Activated CD4-positive, alpha-beta T cell treated with anti-CD3 and anti-CD28 coated beads for 24 hours (primary cell): Measurements from ENCODE around the gene STOX2.
"Not testable (repeated sequence)": the region's sequence is repeated elsewhere in the genome, so short reads cannot be mapped to it uniquely, and the experiment has no call there.

Experiments
- DNase-seq, 2 donors: peaks; one replicate each; pipeline ENCODE4 v3.0.0-alpha.2; 2020; ENCODE audit warnings: low read depth in 2 of 2

Gene STOX2

GRCh38 chr4:183935355-183936005 is 30.4 kb downstream of the STOX2 start:
- no peak for DNase-seq

GRCh38 chr4:183936047-183936446 is 30.9 kb downstream of the STOX2 start:
- no peak for DNase-seq

DNA sequence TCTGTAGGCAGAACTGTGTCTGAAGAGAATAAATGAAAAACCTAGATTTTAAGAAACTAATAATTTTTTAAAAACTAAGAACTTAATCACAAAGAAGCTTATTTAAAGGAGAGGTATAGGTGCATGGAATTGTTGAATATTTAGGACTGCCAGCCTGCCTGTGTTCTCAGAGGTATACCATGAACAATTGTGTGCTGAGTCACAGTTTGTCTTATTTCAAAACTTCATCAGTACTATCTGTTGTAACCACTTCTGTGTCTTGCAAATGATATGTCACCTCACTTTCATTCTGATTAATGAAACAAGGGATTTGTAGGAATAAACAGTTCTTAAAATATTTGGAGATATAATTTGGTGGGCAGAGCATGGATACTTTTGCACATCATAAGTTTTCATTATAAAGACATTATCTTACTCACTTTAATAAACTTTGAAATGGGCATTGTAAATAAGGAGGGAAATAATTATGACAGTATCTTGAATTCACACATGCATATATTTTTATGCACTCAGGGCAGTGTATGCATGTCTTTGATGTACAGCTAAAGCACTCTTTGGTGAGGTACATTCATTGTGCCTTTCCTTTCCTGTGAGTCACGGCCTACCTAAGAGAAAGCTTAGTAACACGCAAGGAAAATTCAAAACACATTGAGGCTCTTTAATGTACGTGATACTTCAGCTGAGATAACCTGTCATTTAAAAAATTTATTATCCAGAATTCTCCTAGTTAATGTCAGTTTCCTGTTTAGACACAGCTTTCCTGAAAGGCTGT is 31.7 kb downstream of the STOX2 start:
- DNase-seq = no peak

GRCh38 chr4:183940864-183941263 is 35.8 kb downstream of the STOX2 start:
- no peak for DNase-seq

DNA sequence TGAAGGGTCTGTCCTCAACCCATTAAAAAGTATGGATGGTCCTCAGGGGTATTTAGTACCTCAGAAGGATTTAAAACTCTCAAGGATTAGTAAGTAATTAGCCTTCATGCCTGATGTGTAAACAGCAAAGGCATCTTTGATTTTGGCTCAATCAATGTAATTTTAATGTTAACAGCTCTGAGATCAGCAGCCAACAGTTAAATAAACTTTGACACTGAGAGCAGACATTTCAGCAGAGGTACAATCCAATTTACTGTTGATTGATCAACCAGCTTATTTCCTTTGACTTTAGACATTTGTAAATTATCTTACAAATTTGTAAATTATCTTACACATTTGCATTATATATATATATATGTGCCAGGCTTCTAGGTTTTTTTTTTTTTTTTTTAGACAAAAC is 36.9 kb downstream of the STOX2 start:
- no peak for DNase-seq

- no peak for DNase-seq
Measured at GRCh38 chr4:183945741-183946140, 40.6 kb downstream of the STOX2 start.

DNA sequence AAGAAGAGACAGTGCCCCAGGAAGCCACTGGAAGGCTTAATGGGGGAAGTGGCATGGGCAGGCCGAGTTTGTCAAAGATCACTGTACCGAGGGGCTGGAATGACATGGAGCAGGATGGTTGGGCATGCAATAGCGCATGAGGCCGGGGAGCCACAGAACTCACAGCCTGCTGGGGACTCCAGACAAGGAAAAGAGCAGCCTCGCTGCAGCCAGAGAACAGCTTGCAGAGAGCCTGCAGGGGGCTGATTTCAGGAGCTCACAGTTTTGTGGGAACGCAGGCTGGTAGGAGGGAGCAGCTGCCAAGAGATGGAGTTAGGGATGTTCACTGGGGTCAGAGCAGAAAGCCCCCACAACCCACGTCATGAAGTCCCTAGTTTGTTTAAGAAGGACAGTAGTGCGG is 45.4 kb downstream of the STOX2 start:
- no peak for DNase-seq

- DNase-seq = not testable (repeated sequence)
Measured at GRCh38 chr4:183952652-183953051, 47.5 kb downstream of the STOX2 start.

DNA sequence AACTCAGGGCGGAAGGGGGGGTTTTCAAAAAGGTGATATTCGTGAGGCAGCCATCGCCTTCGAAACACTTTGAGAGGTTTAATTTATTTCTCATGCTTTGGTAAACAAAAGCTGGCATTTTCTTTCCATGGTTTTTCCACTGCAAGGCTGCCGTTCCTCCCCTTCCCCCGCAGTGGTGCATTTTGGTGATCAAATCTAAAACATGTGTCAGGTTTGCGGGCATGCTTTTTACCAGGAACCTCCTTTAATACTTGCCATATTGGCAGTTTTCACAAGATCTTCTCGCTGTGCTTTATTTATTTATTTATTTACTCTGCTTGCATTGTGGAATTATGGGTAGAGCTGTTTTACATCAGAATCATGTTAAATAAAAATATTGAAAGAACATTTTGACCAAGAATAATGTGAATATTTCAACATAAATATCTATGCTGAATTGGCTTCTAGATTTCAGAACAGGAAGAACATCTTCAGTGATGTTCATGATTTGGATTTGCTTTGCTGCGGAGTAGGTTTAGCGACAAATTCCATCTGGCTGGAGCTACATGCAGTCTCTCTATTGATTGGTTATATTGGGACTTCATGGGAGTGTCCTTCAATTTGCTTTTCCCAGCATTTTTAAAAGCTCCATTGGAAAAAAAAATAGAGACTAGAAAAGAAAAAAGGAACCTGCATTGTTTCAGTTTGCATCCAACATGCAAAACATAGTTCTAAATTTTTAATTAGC is 54.4 kb downstream of the STOX2 start:
- no peak for DNase-seq

DNA sequence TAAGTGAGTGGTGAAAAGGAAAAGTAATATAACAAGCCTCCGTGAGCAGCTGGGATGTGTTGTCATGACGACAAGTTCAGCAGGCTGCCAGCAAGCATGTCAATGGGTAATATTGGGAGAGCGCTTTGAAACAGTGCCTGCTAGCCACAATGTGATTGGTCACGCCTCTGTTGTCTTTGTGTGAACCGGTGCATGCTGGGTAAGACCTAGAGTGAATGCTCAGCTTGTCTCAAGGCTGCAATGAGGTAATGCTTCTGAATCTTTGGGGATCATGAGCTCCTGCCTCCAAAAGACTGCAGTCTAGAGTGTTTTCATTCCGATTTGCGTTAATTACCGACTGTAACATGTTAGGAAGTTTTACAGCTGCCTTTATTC is 54.9 kb downstream of the STOX2 start:
- DNase-seq = no peak

DNA sequence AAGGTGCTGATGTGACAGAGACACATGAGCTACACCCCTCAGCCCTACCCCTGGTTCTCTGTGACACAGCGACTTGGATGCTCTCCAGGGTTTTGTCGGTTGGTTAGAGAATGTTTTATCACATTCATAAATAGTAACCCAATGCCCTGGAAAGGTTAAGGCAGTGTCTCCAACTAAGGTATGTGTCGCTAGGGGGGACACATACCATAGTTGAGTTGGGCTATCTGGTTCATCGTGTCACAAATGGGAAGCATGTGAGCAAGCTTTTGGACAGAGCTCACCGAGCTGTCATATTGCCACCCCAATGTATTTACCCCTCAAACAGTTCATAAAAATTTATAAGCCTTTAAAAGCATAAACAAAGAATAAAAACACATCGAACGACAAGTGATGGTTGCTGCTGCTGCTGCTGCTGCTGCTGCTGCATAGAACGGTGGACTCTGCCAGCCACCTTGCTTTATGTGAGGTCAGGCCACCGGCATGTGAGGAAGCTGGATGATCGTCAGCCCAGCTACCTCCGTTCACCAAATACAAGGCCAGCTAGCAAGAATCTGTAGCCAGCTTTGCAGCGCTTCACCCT is 55.9 kb downstream of the STOX2 start:
- DNase-seq = no peak

GRCh38 chr4:183961795-183962194 is 56.7 kb downstream of the STOX2 start:
- DNase-seq = no peak

DNA sequence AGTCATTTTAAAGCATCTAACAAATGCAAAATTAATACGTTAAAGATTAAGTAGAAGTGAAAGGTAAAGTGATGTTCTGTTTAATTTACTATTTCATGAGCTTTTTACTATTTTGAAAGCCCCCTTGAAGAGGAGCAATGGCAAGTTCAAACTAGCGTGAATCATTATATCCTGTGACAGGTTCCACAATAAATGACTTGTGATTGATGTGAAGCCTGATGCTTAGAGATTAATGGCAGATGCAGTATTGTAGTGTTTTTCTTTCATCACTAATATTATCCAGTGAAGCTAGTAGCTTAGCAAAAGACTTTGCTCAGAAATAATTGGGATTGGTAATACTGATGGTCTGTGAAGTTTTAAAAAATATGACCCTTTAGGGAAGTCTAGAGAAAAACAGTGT is 57.3 kb downstream of the STOX2 start:
- DNase-seq = no peak

DNA sequence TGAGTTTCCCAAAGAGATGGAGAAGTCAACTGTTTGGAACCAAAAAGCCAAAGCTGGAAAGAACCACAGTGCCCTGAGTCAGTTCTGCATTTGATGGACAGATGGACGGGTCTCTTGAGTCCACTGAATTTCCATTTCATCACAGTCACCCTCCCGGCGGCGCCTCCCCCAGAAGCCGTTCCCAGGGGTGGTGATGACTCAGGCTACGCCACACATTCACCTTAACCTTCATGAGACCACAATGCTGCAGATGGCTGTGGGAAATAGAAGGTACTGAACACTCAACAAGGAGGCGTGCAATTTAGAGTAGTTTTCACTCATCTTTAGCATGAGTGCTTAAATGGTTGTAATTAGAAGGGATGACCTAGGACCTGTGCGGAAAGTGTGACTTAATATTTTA is 61.3 kb downstream of the STOX2 start:
- DNase-seq = no peak

- DNase-seq = no peak
Measured at GRCh38 chr4:183967266-183967665, 62.2 kb downstream of the STOX2 start.

DNA sequence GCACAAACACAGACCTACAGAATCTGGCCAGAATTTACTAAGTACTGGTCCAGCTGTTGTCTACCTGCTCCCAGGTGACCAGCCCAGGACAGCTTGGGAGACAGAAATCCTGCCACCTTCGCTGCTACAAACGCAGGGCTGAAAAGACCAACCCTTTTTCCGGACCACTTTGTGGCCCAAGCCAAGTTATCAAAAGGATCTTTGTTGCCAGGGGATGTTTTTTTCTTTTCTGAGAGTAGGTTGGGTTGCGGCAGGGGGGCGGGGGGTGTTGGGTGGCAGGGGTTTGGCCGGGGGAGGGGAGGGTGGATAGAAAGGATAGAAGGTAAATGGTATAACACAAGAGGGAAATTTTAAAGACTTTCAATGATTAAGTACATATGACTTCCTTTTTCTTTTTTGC is 63.4 kb downstream of the STOX2 start:
- no peak for DNase-seq

- no peak for DNase-seq
Measured at GRCh38 chr4:183968931-183969330, 63.8 kb downstream of the STOX2 start.

- no peak for DNase-seq
Measured at GRCh38 chr4:183969596-183969995, 64.5 kb downstream of the STOX2 start.

- DNase-seq = no peak
Measured at GRCh38 chr4:183971929-183972490, 66.9 kb downstream of the STOX2 start.

DNA sequence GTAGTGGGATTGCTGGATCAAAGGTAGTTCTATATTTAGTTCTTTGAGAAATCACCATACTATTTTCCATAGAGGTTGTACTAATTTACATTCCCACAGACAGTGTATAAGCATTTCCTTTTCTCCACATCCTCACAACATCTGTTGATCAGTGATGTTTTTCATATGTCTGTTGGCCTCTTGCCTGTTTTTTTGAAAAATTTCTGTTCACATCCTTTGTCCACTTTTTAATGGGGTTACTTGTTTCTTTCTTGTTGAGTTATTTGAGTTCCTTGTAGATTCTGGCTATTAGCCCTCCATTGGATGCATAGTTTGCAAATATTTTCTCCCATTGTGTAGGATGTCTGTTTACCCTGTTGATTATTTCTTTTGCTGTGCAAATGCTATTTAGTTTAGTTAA is 72.6 kb downstream of the STOX2 start:
- no peak for DNase-seq

GRCh38 chr4:183984566-183984965 is 79.5 kb downstream of the STOX2 start:
- no peak for DNase-seq

- DNase-seq = no peak
Measured at GRCh38 chr4:183985786-183986185, 80.7 kb downstream of the STOX2 start.
